GM21723 (cell line): ENCODE measurements around the gene AP1S2.
"Not testable (repeated sequence)": the region's sequence is repeated elsewhere in the genome, so short reads cannot be mapped to it uniquely, and the experiment has no call there.

Source experiments
- ATAC-seq: cut with Tn5 transposase; IDR thresholded peaks from one replicate; pipeline ENCODE4 v1.9.1; 2021; ENCODE audit warnings: mild to moderate bottlenecking, moderate library complexity; ENCODE audit not compliant: unreplicated experiment

Gene AP1S2

GRCh38 chrX:15855568-15856221 lies 1.1 kb upstream of the AP1S2 start:
- no peak for ATAC-seq

- ATAC-seq: peak; percentile 48
Observed at GRCh38 chrX:15854080-15854655, 445 bp downstream of the AP1S2 start.

GRCh38 chrX:15853586-15854079 lies 980 bp downstream of the AP1S2 start:
- no peak for ATAC-seq

GRCh38 chrX:15849555-15849954 lies 5.1 kb downstream of the AP1S2 start:
- ATAC-seq: no peak

GRCh38 chrX:15848576-15848975 lies 6.0 kb downstream of the AP1S2 start:
- ATAC-seq: no peak

GRCh38 chrX:15843960-15844359 lies 10.7 kb downstream of the AP1S2 start:
- ATAC-seq: no peak

- no peak for ATAC-seq
Observed at GRCh38 chrX:15841853-15842516, 12.6 kb downstream of the AP1S2 start.

- peak; percentile 51 for ATAC-seq
Observed at GRCh38 chrX:15838017-15838416, 16.6 kb downstream of the AP1S2 start.

- no peak for ATAC-seq
Observed at GRCh38 chrX:15834827-15835595, 19.6 kb downstream of the AP1S2 start.

GRCh38 chrX:15834053-15834452 lies 20.6 kb downstream of the AP1S2 start:
- no peak for ATAC-seq

GRCh38 chrX:15831347-15831746 lies 23.3 kb downstream of the AP1S2 start:
- not testable (repeated sequence) for ATAC-seq

- no peak for ATAC-seq
Observed at GRCh38 chrX:15829217-15829616, 25.4 kb downstream of the AP1S2 start.

- ATAC-seq: no peak
Observed at GRCh38 chrX:15825936-15826335, 28.7 kb downstream of the AP1S2 start.

- ATAC-seq: no peak
Observed at GRCh38 chrX:15822922-15823321, 31.7 kb downstream of the AP1S2 start.

- ATAC-seq: no peak
Observed at GRCh38 chrX:15820106-15821073, 34.2 kb downstream of the AP1S2 start.

GRCh38 chrX:15816886-15817285 lies 37.7 kb downstream of the AP1S2 start:
- no peak for ATAC-seq

GRCh38 chrX:15816438-15816809 lies 38.2 kb downstream of the AP1S2 start:
- no peak for ATAC-seq

- ATAC-seq: peak; percentile 88
Observed at GRCh38 chrX:15815779-15816437, 38.7 kb downstream of the AP1S2 start.

- ATAC-seq: no peak
Observed at GRCh38 chrX:15814771-15815365, 39.7 kb downstream of the AP1S2 start.
